Subcutaneous abdominal adipose tissue (tissue), 5 donors: ENCODE data around the gene COL21A1.
"Not testable (repeated sequence)": the region's sequence is repeated elsewhere in the genome, so short reads cannot be mapped to it uniquely, and the experiment has no call there.

Source experiments
- H3K27ac ChIP-seq: one replicate; pipeline ENCODE4 v1.7.0; 2013; ENCODE audit warnings: low read depth, mild to moderate bottlenecking, inconsistent platforms, low read length, moderate library complexity
- H3K27me3 ChIP-seq, 5 donors: one replicate each; pipeline ENCODE4 v1.7.0; 2013; ENCODE audit warnings: low read length in 5 of 5, inconsistent platforms in 1 of 5; ENCODE audit not compliant: control insufficient read depth in 5 of 5, insufficient read depth in 4 of 5
- H3K36me3 ChIP-seq, 5 donors: one replicate each; pipeline ENCODE4 v1.7.0; 2013; ENCODE audit warnings: low read length in 5 of 5; ENCODE audit not compliant: control insufficient read depth in 5 of 5, insufficient read depth in 5 of 5
- H3K4me1 ChIP-seq, 5 donors: one replicate each; pipeline ENCODE4 v1.7.0; 2013; ENCODE audit warnings: low read length in 5 of 5, mild to moderate bottlenecking in 3 of 5, moderate library complexity in 1 of 5; ENCODE audit not compliant: control insufficient read depth in 5 of 5, insufficient read depth in 5 of 5
- H3K4me3 ChIP-seq, 5 donors: one replicate each; pipeline ENCODE4 v1.7.0; 2013; ENCODE audit warnings: low read length in 5 of 5, low read depth in 1 of 5
- H3K9ac ChIP-seq, 5 donors: one replicate each; pipeline ENCODE4 v1.7.0; 2013; ENCODE audit warnings: low read length in 5 of 5, mild to moderate bottlenecking in 4 of 5, moderate library complexity in 3 of 5
- H3K9me3 ChIP-seq, 5 donors: one replicate each; pipeline ENCODE4 v1.7.0; 2013; ENCODE audit warnings: low read length in 5 of 5; ENCODE audit not compliant: control insufficient read depth in 5 of 5
- donor health status: healthy.
- donor health status: healthy.
- donor health status: healthy.
- donor health status: healthy.
- donor health status: healthy.

Gene COL21A1

DNA sequence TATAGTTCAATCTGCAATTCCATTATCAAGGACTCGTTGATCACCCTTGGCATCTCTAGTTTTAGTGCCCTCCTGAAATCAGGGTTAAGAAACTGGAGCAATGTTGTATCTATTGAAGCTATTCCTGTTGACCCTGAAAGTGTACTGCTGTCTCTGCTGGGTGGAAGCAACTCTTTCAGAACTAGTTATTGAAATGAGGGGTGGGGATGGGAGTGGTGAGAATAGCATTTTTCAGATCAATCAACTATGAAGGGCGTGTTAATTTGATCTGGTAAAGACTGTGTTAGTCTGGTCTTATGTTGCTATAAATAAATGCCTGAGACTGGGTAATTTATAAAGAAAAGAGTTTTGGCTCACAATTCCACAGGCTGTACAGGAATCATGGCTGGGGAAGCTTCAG, 219.5 kb downstream of the COL21A1 start:
- peaks cover 0 to 3% (median 0%) of the 10 kb centered on the region in 5 donors for H3K4me1 ChIP-seq
- no peak overlapping the region for H3K9ac ChIP-seq
- H3K27me3 ChIP-seq = no peaks in the 10 kb centered on the region
- no peaks in the 10 kb centered on the region for H3K36me3 ChIP-seq
- H3K27ac ChIP-seq = no peak overlapping the region
- H3K4me3 ChIP-seq = no peak overlapping the region
- H3K9me3 ChIP-seq = no peaks in the 10 kb centered on the region

DNA sequence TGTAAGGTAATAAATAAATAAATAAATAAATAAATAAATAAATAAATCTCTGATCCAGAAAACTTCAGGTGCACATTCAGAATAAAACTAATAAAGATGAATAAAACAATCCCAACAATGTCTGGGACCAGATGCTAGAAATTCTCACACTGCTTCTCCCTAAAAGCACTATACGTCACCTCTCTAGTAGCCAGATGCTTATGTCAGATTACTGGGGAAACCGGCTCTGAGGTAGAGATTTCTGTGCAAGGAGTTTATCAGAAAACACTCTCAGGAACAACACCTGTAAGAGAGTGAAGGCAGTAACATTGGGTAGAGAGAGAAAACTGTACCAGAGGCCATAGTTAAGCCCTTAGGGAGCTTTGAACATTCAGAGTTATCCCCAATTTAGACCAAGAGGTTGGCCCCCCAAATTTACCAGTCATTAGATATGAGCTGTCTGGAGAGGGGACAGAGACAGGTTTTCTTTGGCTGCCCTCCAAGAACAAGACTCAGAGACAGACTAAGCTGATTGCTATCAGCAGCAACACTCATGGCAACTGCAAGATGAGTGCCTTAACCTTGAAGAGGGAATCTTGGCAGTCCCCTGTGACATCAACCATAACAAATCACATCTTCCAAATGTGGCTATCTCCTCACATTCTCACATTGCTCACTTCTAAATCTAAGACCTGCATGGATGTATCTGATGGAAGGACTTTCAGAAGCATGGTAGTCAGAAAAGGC, 220.8 kb downstream of the COL21A1 start:
- Histone ChIP-seq H3K36me3 (no peaks in the 10 kb centered on the region), H3K27me3 (no peaks in the 10 kb centered on the region), H3K9ac (no peak overlapping the region), H3K9me3 (no peaks in the 10 kb centered on the region), H3K27ac (no peak overlapping the region), H3K4me3 (no peak overlapping the region), H3K4me1 (no peaks in the 10 kb centered on the region)

DNA sequence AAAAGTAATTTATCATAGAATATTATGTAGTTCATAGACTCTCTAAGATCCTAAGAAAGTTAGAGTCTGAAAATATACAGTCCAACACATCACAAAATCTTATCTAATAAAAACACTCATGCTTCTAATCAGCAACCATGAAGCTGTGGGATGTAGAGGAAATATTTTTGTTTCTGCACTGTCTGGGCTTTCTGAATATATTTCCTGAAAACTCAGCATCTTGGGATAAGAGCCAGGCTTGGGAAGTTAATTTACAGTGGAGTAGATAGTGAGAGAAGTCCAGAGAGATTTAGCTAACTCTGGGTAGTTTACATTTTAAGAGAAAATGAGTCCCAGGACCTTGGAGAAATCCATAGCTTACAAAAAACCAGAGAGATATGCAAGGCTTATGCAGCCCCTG, 221.6 kb downstream of the COL21A1 start:
- H3K4me3 ChIP-seq = no peak overlapping the region

DNA sequence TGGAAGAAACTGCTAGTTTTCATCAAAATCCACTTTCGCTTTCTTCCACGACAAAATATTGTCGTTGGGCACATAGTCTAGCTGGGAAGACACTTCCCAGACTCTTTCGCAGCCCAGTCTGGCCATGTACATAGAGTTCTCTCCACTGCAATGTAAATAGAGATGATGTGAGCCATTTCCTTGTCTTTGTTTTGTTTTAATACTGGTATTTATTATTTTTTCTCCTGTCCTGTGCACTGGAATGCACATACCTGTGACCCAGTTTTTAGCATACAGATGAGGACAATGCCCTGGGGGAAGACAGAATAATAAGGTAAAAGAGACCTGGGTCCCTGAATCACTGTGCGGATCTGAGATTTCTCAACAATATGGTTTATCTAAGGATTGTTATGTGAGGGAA, 222.4 kb downstream of the COL21A1 start:
- H3K4me1 ChIP-seq = no peaks in the 10 kb centered on the region
- no peak overlapping the region for H3K27ac ChIP-seq
- no peaks in the 10 kb centered on the region for H3K9me3 ChIP-seq
- H3K9ac ChIP-seq = no peak overlapping the region
- H3K36me3 ChIP-seq = no peaks in the 10 kb centered on the region
- no peaks in the 10 kb centered on the region for H3K27me3 ChIP-seq
- no peak overlapping the region for H3K4me3 ChIP-seq

More for the DNA sequence above, 221.6 kb downstream of the COL21A1 start:
- Histone ChIP-seq H3K4me1 (no peaks in the 10 kb centered on the region), H3K9me3 (no peaks in the 10 kb centered on the region), H3K27me3 (no peaks in the 10 kb centered on the region), H3K27ac (no peak overlapping the region), H3K9ac (no peak overlapping the region), H3K36me3 (no peaks in the 10 kb centered on the region)

DNA sequence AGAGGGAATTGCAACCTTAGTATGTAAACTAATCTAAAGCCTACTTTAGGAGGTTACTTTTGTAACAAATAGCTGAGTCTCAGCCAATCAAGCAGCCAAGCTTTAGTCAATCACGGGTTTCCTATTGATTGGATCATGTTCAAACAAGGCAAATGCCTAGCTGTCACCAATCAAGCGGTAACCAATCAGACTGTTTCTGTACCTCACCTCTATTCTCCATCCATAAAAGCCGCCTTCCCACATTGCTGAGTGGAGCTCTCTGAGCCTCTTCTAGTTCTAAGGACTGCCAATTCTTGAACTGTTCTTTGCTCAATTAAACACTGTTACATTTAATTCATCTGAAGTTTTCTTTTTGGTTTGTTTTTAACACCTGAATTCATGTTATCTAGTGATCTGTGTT, 223.6 kb downstream of the COL21A1 start:
- no peaks in the 10 kb centered on the region for H3K36me3 ChIP-seq
- H3K9ac ChIP-seq = no peak overlapping the region
- H3K4me1 ChIP-seq = no peaks in the 10 kb centered on the region
- H3K4me3 ChIP-seq = no peak overlapping the region
- H3K27me3 ChIP-seq = no peaks in the 10 kb centered on the region
- H3K27ac ChIP-seq = no peak overlapping the region
- H3K9me3 ChIP-seq = no peaks in the 10 kb centered on the region

DNA sequence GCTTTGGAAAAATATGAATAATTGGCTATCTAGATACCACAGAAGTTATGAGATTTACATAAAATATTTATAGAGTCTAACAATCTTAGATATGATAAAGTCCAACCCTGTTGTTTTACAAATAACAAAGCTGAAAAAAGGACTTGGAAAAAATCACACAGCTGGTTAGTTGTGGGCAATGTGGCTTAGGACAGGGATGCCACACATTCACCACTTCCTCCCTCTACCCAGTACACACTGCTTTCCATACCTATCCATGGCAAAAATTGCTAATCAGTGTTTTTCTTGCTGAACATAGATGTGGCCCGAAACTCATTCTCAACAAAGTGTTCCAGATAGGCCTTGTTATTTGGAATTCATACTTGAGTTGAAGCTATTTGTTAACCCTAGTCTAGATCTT, 224.7 kb downstream of the COL21A1 start:
- no peak overlapping the region for H3K4me3 ChIP-seq
- H3K36me3 ChIP-seq = no peaks in the 10 kb centered on the region
- H3K27me3 ChIP-seq = no peaks in the 10 kb centered on the region
- no peaks in the 10 kb centered on the region for H3K4me1 ChIP-seq
- H3K9me3 ChIP-seq = no peaks in the 10 kb centered on the region
- H3K27ac ChIP-seq = no peak overlapping the region
- no peak overlapping the region for H3K9ac ChIP-seq

DNA sequence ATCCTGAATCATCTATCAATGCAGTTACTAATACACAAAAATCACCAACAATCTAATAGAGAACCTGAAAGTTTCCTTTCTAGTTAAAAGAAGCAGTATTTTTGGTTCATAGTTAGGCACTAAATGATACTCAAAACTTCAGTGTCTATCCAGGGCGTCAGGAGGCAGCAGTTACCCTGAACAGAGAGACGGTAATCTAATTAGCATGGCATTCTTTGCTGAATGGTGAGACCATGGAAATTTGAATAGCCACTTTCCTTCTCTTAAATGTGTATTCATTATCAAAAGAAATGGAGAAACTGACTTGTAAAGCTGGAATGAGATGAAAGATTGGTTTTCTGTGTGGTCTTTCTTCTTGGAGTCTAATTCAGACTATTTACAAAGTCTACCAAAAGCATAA, 225.4 kb downstream of the COL21A1 start:
- no peak overlapping the region for H3K27ac ChIP-seq
- H3K4me1 ChIP-seq = no peaks in the 10 kb centered on the region
- H3K9me3 ChIP-seq = no peaks in the 10 kb centered on the region
- H3K9ac ChIP-seq = no peak overlapping the region
- H3K4me3 ChIP-seq = no peak overlapping the region
- H3K27me3 ChIP-seq = no peaks in the 10 kb centered on the region
- no peaks in the 10 kb centered on the region for H3K36me3 ChIP-seq

DNA sequence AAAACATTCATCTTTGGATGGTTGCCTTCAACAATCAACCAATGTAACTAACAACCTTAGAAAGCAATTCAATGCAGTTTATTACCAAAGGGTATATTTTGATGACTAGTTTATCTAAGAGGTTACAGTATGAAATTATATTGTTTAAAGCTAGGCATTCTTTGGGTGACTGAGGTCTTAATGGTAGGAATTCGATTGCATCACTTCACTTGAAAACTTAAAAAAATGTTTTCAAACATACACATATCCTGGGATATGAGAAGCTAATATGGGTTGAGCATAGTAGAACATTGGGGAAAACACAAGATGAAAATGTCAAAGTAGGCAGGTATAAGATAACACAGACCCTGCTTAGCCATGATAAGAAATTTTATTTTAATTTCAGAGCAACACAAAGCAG, 227.4 kb downstream of the COL21A1 start:
- no peak overlapping the region for H3K27ac ChIP-seq
- H3K4me1 ChIP-seq = no peaks in the 10 kb centered on the region
- H3K9me3 ChIP-seq = no peaks in the 10 kb centered on the region
- no peak overlapping the region for H3K4me3 ChIP-seq
- H3K9ac ChIP-seq = no peak overlapping the region
- no peaks in the 10 kb centered on the region for H3K36me3 ChIP-seq
- H3K27me3 ChIP-seq = no peaks in the 10 kb centered on the region

DNA sequence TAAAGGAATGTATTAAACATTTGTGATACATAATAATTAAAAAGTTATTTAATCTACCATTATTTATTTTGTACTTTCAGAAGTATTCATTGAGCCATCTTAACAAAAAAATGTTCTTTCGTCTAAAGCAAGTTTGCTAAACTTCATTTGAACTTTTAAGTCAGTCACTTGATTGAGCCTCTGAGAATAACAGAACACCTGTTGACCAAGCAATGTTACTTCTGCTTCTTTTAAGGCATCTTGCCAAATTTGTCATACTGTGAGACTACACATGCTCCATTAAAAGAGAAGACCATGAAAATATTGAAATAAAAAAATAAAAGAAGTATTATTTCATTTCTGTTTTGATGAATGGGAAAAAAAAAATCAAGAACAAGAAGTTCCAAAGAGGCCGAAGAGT, 230.2 kb downstream of the COL21A1 start:
- H3K4me3 ChIP-seq = no peak overlapping the region
- no peak overlapping the region for H3K27ac ChIP-seq
- H3K4me1 ChIP-seq = no peaks in the 10 kb centered on the region
- no peak overlapping the region for H3K9ac ChIP-seq
- H3K9me3 ChIP-seq = no peaks in the 10 kb centered on the region
- H3K36me3 ChIP-seq = no peaks in the 10 kb centered on the region
- H3K27me3 ChIP-seq = no peaks in the 10 kb centered on the region

DNA sequence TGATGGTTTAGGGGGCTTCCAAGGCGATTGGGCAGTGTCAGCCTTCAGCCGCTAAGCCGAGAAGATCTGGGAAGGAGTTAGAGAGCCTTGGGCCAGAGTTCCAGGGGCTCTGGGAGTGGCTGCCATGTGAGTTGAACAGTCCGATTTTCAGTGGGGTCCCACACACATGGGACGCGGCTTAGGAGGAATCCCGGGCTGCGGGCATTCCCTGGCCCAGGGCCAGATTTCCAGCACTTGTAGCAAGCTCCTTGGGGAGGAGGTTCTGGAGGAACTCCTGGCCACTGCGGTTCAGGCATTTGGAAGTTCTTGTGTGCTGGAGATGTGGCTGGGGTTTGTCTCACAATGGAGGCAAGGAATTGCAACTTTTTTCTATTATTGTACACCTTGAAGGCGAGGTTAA, 233.3 kb downstream of the COL21A1 start:
- H3K4me3 ChIP-seq, H3K4me1 ChIP-seq, H3K27me3 ChIP-seq, H3K27ac ChIP-seq, H3K36me3 ChIP-seq, H3K9me3 ChIP-seq, H3K9ac ChIP-seq: not testable (repeated sequence)

DNA sequence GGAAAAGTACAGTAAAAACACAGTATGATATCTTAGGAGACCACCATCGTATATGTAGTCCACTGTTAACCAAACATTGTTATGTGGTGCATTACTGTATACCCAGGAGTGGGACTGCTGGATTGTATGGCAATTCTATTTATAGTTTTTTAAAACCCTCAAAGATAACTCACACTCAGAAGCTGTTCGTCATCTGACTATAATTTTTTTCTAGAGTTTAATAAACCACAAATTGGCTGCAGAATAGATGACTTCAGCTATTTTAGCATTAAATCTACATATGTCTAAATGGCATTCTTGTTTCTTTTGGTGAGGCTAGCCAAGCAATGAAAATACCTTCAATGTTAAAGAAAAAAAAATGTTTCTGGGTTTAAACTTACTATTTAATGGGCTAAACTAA, 237.7 kb downstream of the COL21A1 start:
- no peak overlapping the region for H3K27ac ChIP-seq
- H3K27me3 ChIP-seq = no peaks in the 10 kb centered on the region
- H3K4me1 ChIP-seq = no peaks in the 10 kb centered on the region
- H3K9me3 ChIP-seq = no peaks in the 10 kb centered on the region
- no peaks in the 10 kb centered on the region for H3K36me3 ChIP-seq
- H3K9ac ChIP-seq = no peak overlapping the region
- no peak overlapping the region for H3K4me3 ChIP-seq
